Left lung (tissue), 10 donors: ENCODE results near the gene ENTREP1. TPM values are rescaled to one million over a fixed set of nuclear protein-coding genes. Genes with fewer than 3 reads are reported as not detected.
A peak's percentile ranks its signal among the peaks of the same experiment; 100 is the strongest.

Source experiments
- ATAC-seq: fragments of 200-7000 bp; cut with Tn5 transposase; one replicate; pipeline ENCODE4 v1.9.1; 2020; ENCODE audit warnings: moderate library complexity
- DNase-seq, 4 donors: peaks; one replicate each; pipeline ENCODE4 v3.0.0-alpha.2; 2013 to 2020
- H3K27ac ChIP-seq, 2 donors: fragments of 200-600 bp; sonication (generic) in 1 of 2; one replicate each; pipeline versions ENCODE4 v1.5.0 to v1.8.0; 2020 to 2021
- H3K27me3 ChIP-seq, 2 donors: fragments of 200-600 bp; sonication (generic) in 1 of 2; one replicate each; pipeline versions ENCODE4 v1.5.0 to v1.8.0; 2020 to 2021
- H3K36me3 ChIP-seq, 2 donors: fragments of 200-600 bp; sonication (generic) in 1 of 2; one replicate each; pipeline versions ENCODE4 v1.5.0 to v1.8.0; 2020 to 2021
- H3K4me1 ChIP-seq, 2 donors: fragments of 200-600 bp; one replicate each; pipeline ENCODE4 v1.8.0; 2021
- H3K4me3 ChIP-seq, 2 donors: fragments of 200-600 bp; sonication (generic) in 1 of 2; one replicate each; pipeline versions ENCODE4 v1.5.0 to v1.8.0; 2020 to 2021; ENCODE audit warnings: mild to moderate bottlenecking in 1 of 2
- H3K9me3 ChIP-seq, 2 donors: fragments of 200-600 bp; sonication (generic) in 1 of 2; one replicate each; pipeline versions ENCODE4 v1.5.0 to v1.8.0; 2020 to 2021
- CTCF ChIP-seq, 2 donors: fragments of 200-600 bp; sonication (generic) in 1 of 2; IDR thresholded peaks; one replicate each; pipeline versions ENCODE4 v1.5.0 to v1.8.0; 2021; ENCODE audit warnings: antibody characterized with exemption in 2 of 2
- intact Hi-C, 2 donors: fragments of 100-400 bp; cut with DNase I; formaldehyde crosslinking; loops; one replicate each; pipeline versions ENCODE4 v1.11.2 to v1.14.2; 2022
- polyA plus RNA-seq, 6 donors: library from polyadenylated mRNA; unstranded; fragments of 120-200 nt; gene quantifications; one replicate each; pipeline ENCODE4 v1.2.1, GENCODE V29; 2013; ENCODE audit not compliant: insufficient read length in 6 of 6
- total RNA-seq, 2 donors: library from RNA; stranded (reverse); fragmentation: NEBNext Ultra II Directional; extraction: Animal tissue kit (Norgen Biotek cat#: 25700); gene quantifications; one replicate each; pipeline ENCODE4 v1.2.1, GENCODE V29; 2021
- donor health status: DM: no; HTN: yes; CAD: no.
- donor health status: DM: no; HTN: no; CAD: no.

Gene ENTREP1
- total and polyA plus RNA-seq, 8 donors = 16.8 to 49.7 (median 40.9) TPM

GRCh38 chr9:69319324-69320025 is 5.5 kb upstream of the ENTREP1 start:
- Histone ChIP-seq H3K9me3 (no peaks in the 10 kb centered on the region), H3K36me3 (no peaks in the 10 kb centered on the region), H3K27ac (no peak overlapping the region), H3K4me3 (no peak overlapping the region), H3K27me3 (peaks cover 2 to 19% of the 10 kb centered on the region in 2 donors), H3K4me1 (no peaks in the 10 kb centered on the region)
- no peak for TF ChIP-seq CTCF (IDR thresholded peaks at IDR 0.05)
- DNase-seq (no peak), ATAC-seq (no peak)
- intact Hi-C loops = no loop called here

- no peak for ATAC-seq
- H3K4me1 ChIP-seq = no peaks in the 10 kb centered on the region
- H3K4me3 ChIP-seq = no peak overlapping the region
- no peak for TF ChIP-seq CTCF (IDR thresholded peaks at IDR 0.05)
- H3K36me3 ChIP-seq = no peaks in the 10 kb centered on the region
- H3K27me3 ChIP-seq = peaks cover 5 to 44% of the 10 kb centered on the region in 2 donors
- intact Hi-C loops = no loop called here
- no peak overlapping the region for H3K27ac ChIP-seq
- no peak for DNase-seq
- H3K9me3 ChIP-seq = no peaks in the 10 kb centered on the region
Observed at GRCh38 chr9:69322256-69322655, 2.8 kb upstream of the ENTREP1 start.

GRCh38 chr9:69323861-69324260 is 1.2 kb upstream of the ENTREP1 start:
- DNase-seq = no peak
- H3K27me3 ChIP-seq = peaks cover 5 to 50% of the 10 kb centered on the region in 2 donors
- no peak for TF ChIP-seq CTCF (IDR thresholded peaks at IDR 0.05)
- no peak for ATAC-seq
- H3K27ac ChIP-seq = no peak overlapping the region
- peak overlapping the region in 1 of 2 donors; percentile 38 for H3K4me3 ChIP-seq
- intact Hi-C loops = no loop called here
- no peaks in the 10 kb centered on the region for H3K9me3 ChIP-seq
- H3K36me3 ChIP-seq = no peaks in the 10 kb centered on the region
- H3K4me1 ChIP-seq = no peaks in the 10 kb centered on the region

GRCh38 chr9:69325409-69326212 is 596 bp downstream of the ENTREP1 start:
- DNase-seq (peak in 3 of 4 donors; percentile 34 to 82 (median 35)), ATAC-seq (peak; percentile 17)
- Histone ChIP-seq H3K27me3 (peaks cover 5 to 50% of the 10 kb centered on the region in 2 donors), H3K4me1 (no peaks in the 10 kb centered on the region), H3K9me3 (no peaks in the 10 kb centered on the region), H3K27ac (no peak overlapping the region), H3K4me3 (peak overlapping the region; percentile 26 to 38), H3K36me3 (no peaks in the 10 kb centered on the region)
- TF ChIP-seq CTCF (IDR thresholded peaks at IDR 0.05) = no peak
- intact Hi-C loops = no loop called here

GRCh38 chr9:69326261-69326660 is 1.2 kb downstream of the ENTREP1 start:
- no peak for TF ChIP-seq CTCF (IDR thresholded peaks at IDR 0.05)
- ATAC-seq (peak; percentile 26), DNase-seq (no peak)
- no peaks in the 10 kb centered on the region for H3K9me3 ChIP-seq
- no peaks in the 10 kb centered on the region for H3K4me1 ChIP-seq
- intact Hi-C loops = no loop called here
- H3K27ac ChIP-seq = no peak overlapping the region
- H3K4me3 ChIP-seq = peak overlapping the region; percentile 26 to 38
- peaks cover 5 to 50% of the 10 kb centered on the region in 2 donors for H3K27me3 ChIP-seq
- H3K36me3 ChIP-seq = no peaks in the 10 kb centered on the region
